Measurements from ENCODE around the gene NEK5. TPM values are rescaled to one million over a fixed set of nuclear protein-coding genes. Genes with fewer than 3 reads are reported as not detected.
A peak's percentile ranks its signal among the peaks of the same experiment; 100 is the strongest.

NEK5 gene
- total RNA-seq, 1 experiment from 2014 or later: 0.39 TPM

DNA sequence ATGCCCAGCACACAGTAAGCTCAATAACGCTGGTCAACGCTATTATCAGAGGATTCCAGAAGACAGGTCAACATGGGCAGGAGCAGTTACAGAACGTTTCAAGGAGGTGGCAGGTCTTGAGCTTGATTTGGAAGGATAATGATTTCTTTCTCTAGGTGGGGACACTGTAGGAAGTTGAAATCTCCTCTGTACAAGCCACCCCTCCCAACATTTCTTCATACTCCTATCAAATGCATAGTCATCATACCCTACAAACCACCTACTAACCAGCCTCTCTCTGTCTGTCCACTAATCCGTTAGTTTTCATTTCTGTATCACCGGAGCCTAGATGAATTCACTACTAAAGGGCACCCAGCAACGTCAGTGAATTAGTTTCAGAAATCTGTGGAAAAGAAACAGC is 118.9 kb downstream of the NEK5 start:
- H3K27ac Mint-ChIP-seq (ENCODE audit: unreplicated experiment): no peak overlapping the region
- no TSS peak for BruUV-seq (replicated peaks)
- intact Hi-C loops (cut with micrococcal nuclease; ENCODE audit: unreplicated experiment): loop anchor here (2.0 kb wide), 1 partner anchor 99 kb away; no protein-coding TSS in a partner anchor
- peak overlapping the region; percentile 99 for H3K4me3 Mint-ChIP-seq (ENCODE audit: unreplicated experiment)
- CTCF ChIA-PET: interaction anchor here (0.5 kb wide), 1 partner anchor 75 kb away, joined by 3 read pairs; no protein-coding TSS in a partner anchor
- H3K9me3 Mint-ChIP-seq (ENCODE audit: unreplicated experiment): peaks cover 11% of the 10 kb centered on the region
- no peak for DNase-seq
- H3K27me3 Mint-ChIP-seq (ENCODE audit: insufficient read depth, unreplicated experiment): no peaks in the 10 kb centered on the region
- POLR2A ChIA-PET: no interaction called here
- no peaks in the 10 kb centered on the region for H3K9me3 ChIP-seq
- H3K4me1 Mint-ChIP-seq (ENCODE audit: low read depth, unreplicated experiment): peaks cover 44% of the 10 kb centered on the region
- H3K36me3 ChIP-seq (ENCODE audit: control insufficient read depth, insufficient read depth, low read length): 0 out of 2 replicates have a peak, but pooled peaks cover 2% of the 10 kb centered on the region
- H3K27me3 ChIP-seq (replicated peaks; ENCODE audit: control insufficient read depth, insufficient read depth, low read length): no peaks in the 10 kb centered on the region
- TF ChIP-seq, protein P1, sequence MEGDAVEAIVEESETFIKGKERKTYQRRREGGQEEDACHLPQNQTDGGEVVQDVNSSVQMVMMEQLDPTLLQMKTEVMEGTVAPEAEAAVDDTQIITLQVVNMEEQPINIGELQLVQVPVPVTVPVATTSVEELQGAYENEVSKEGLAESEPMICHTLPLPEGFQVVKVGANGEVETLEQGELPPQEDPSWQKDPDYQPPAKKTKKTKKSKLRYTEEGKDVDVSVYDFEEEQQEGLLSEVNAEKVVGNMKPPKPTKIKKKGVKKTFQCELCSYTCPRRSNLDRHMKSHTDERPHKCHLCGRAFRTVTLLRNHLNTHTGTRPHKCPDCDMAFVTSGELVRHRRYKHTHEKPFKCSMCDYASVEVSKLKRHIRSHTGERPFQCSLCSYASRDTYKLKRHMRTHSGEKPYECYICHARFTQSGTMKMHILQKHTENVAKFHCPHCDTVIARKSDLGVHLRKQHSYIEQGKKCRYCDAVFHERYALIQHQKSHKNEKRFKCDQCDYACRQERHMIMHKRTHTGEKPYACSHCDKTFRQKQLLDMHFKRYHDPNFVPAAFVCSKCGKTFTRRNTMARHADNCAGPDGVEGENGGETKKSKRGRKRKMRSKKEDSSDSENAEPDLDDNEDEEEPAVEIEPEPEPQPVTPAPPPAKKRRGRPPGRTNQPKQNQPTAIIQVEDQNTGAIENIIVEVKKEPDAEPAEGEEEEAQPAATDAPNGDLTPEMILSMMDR (IDR thresholded peaks at IDR 0.05; ENCODE audit: insufficient read depth in 1 of 2, low read depth in 1 of 2, low read length in 1 of 2, severe bottlenecking in 1 of 2, unreplicated experiment in 1 of 2): no peak
- peaks cover 27% of the 10 kb centered on the region for H3K4me1 ChIP-seq
- peak overlapping the region; percentile 79 for H3K4me3 ChIP-seq (ENCODE audit: low read depth, low read length)
- H3K36me3 Mint-ChIP-seq (ENCODE audit: insufficient read depth, unreplicated experiment): peaks cover 11% of the 10 kb centered on the region

DNA sequence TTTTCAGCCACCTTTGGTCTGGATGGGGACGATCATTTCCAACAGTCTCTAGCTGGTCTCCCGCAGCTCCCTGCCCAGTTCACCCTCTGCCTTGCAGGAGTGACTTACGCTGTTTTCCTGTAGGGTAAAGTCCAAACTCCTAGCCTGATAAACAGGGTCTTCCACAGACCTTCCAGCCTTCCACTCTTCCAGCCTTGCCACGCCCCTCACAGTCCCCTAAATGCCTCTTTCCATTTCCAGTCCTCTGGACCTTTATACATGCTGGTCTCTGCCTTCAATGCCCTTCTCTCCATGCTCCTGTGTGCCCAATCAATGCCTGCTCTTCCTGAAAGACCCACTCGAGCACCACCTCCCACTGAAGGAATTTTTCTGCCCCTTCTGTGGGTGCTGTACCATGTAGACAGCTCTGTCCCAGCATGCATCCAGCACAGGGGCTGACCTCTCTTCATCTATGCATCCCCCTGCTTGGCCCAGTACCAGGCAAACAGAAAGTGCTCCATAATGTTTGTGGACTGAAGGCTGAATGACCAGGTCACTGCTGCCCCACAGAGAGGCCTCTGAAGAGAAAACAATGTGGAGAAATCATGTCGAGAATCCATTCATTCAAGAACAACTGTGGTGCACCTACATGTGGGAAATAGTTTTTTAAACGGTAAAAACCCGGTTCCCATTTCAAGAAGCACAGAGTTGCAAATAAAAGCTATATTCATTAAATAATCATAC is 122.2 kb downstream of the NEK5 start:
- peak overlapping the region; percentile 45 for H3K4me3 Mint-ChIP-seq (ENCODE audit: unreplicated experiment)
- intact Hi-C loops (cut with micrococcal nuclease; ENCODE audit: unreplicated experiment): no loop called here
- H3K9me3 Mint-ChIP-seq (ENCODE audit: unreplicated experiment): peaks cover 11% of the 10 kb centered on the region
- peak in 1 of 2 experiments; percentile 51 for DNase-seq
- H3K27me3 Mint-ChIP-seq (ENCODE audit: insufficient read depth, unreplicated experiment): no peaks in the 10 kb centered on the region
- H3K27ac Mint-ChIP-seq (ENCODE audit: unreplicated experiment): peak overlapping the region; percentile 1
- Histone ChIP-seq H3K4me3 (ENCODE audit: low read depth, low read length) (no peak overlapping the region), H3K9me3 (no peaks in the 10 kb centered on the region), H3K36me3 (ENCODE audit: control insufficient read depth, insufficient read depth, low read length) (0 out of 2 replicates have a peak, but pooled peaks cover 2% of the 10 kb centered on the region), H3K4me1 (peaks cover 29% of the 10 kb centered on the region), H3K27me3 (replicated peaks; ENCODE audit: control insufficient read depth, insufficient read depth, low read length) (no peaks in the 10 kb centered on the region)
- CTCF ChIA-PET: no interaction called here
- POLR2A ChIA-PET: no interaction called here
- peaks cover 2% of the 10 kb centered on the region for H3K36me3 Mint-ChIP-seq (ENCODE audit: insufficient read depth, unreplicated experiment)
- BruUV-seq (replicated peaks): no TSS peak
- TF ChIP-seq, protein P1 (IDR thresholded peaks at IDR 0.05; ENCODE audit: insufficient read depth in 1 of 2, low read depth in 1 of 2, low read length in 1 of 2, severe bottlenecking in 1 of 2, unreplicated experiment in 1 of 2): no peak
- peaks cover 46% of the 10 kb centered on the region for H3K4me1 Mint-ChIP-seq (ENCODE audit: low read depth, unreplicated experiment)

DNA sequence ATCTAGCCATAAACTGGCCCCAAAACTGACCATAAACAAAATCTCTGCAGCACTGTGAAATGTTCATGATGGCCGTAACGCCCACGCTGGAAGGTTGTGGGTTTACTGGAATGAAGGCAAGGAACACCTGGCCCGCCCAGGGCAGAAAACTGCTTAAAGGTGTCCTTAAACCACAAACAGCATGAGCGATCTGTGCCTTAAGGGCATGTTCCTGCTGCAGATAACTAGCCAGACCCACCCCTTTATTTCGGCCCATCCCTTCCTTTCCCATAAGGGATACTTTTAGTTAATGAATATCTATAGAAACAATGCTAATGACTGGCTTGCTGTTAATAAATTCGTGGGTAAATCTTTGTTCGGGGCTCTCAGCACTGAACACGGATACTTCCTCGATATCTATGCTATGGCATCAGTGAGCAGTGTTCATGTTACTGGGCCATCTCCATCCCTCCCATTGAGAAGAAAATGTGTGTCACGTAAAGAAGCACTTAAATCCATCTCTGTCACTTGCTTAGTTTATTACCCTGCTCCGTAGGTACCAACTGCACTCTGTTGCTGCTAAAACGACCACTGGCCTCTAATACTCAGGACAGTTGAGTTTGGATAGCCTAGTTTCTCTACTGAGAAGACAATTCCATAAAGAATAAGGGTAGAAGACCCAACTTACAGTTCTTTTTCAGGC is 122.9 kb downstream of the NEK5 start:
- BruUV-seq (replicated peaks): no TSS peak
- intact Hi-C loops (cut with micrococcal nuclease; ENCODE audit: unreplicated experiment): no loop called here
- no peaks in the 10 kb centered on the region for H3K27me3 ChIP-seq (replicated peaks; ENCODE audit: control insufficient read depth, insufficient read depth, low read length)
- H3K4me3 Mint-ChIP-seq (ENCODE audit: unreplicated experiment): no peak overlapping the region
- no peaks in the 10 kb centered on the region for H3K27me3 Mint-ChIP-seq (ENCODE audit: insufficient read depth, unreplicated experiment)
- no peak for DNase-seq
- H3K36me3 ChIP-seq (ENCODE audit: control insufficient read depth, insufficient read depth, low read length): 0 out of 2 replicates have a peak, but pooled peaks cover 2% of the 10 kb centered on the region
- no peaks in the 10 kb centered on the region for H3K9me3 ChIP-seq
- peaks cover 50% of the 10 kb centered on the region for H3K4me1 Mint-ChIP-seq (ENCODE audit: low read depth, unreplicated experiment)
- H3K9me3 Mint-ChIP-seq (ENCODE audit: unreplicated experiment): peaks cover 11% of the 10 kb centered on the region
- TF ChIP-seq, protein P1 (IDR thresholded peaks at IDR 0.05; ENCODE audit: insufficient read depth in 1 of 2, low read depth in 1 of 2, low read length in 1 of 2, severe bottlenecking in 1 of 2, unreplicated experiment in 1 of 2): no peak
- H3K4me1 ChIP-seq: peaks cover 35% of the 10 kb centered on the region
- no peaks in the 10 kb centered on the region for H3K36me3 Mint-ChIP-seq (ENCODE audit: insufficient read depth, unreplicated experiment)
- ChIA-PET CTCF (no interaction called here), POLR2A (no interaction called here)
- no peak overlapping the region for H3K4me3 ChIP-seq (ENCODE audit: low read depth, low read length)
- H3K27ac Mint-ChIP-seq (ENCODE audit: unreplicated experiment): peak overlapping the region; percentile 1
